HG03342 (cell line): ENCODE data around the gene CHRM5.
"Not testable (repeated sequence)": the region's sequence is repeated elsewhere in the genome, so short reads cannot be mapped to it uniquely, and the experiment has no call there.

Source experiments
- ATAC-seq: cut with Tn5 transposase; IDR thresholded peaks from one replicate; pipeline ENCODE4 v1.9.1; 2021; ENCODE audit warnings: mild to moderate bottlenecking, moderate library complexity; ENCODE audit not compliant: unreplicated experiment

CHRM5 gene

GRCh38 chr15:34038023-34038870 lies 70.0 kb downstream of the CHRM5 start:
- peak; percentile 71 for ATAC-seq

DNA sequence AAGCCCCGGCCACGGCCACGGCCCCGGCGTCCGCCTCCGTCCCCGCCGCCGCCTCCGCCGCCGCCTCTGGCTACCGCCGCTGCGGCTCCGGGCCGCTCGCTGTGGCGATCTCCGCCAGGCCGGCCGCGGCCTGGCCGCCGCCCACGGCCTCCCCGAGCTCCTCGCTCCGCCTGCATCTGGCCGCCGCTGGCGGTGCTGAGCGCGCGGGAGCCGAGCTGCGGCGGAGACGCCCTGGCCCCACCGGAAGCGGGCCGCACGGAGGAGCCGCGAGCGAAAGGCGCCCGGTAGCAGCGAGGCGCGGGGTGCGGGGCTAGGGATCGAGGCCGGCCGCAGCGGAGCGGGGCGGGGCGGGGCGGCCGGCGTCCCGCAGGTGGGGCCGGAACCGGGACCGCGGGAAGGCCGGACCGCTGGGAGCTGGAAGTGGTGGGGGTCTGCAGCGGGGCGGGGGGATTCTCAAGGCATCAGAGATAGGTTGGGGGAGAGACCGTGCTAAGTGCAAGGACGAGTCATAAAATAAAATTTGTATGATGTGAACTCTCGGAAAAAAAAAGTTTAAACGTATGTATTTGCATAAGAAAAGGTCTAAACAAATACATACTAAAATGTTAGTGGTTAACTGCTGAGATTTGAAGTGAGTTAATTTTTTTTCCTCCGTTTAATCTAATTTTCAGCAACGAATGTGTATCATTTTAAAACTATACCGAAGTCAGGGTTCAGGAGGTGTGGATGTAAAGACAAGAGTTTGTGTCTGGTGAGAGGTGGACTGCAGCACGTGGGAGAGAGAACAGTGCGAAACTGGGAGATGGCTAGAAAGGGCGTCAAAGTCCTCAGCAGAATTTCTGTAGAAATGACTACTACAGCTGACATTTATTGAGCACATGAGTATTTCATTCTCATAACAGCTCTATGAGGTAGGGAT lies 70.8 kb downstream of the CHRM5 start, which contains the start of gene AVEN:
TSS of gene AVEN (minus strand) at position 334 of the 919 bp plus-strand sequence. CDS start at position 176, 158 bp downstream.
- ATAC-seq, result peak; percentile 38

DNA sequence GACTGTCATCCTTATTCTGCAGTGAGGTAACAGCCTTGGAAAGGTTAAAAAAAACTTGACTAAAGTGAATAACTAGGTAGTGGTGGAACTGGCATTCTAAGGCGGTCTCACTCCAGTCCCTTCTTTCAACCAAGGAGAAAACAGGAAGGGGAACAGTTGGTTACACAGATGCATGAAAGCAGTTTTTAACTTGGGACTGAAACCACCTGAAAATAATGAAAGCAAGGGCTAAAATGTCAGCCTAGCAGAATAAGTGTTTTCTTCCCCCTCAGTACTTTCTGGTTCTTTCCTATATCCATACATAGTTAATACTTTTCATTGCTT lies 71.5 kb downstream of the CHRM5 start:
- ATAC-seq, result no peak

DNA sequence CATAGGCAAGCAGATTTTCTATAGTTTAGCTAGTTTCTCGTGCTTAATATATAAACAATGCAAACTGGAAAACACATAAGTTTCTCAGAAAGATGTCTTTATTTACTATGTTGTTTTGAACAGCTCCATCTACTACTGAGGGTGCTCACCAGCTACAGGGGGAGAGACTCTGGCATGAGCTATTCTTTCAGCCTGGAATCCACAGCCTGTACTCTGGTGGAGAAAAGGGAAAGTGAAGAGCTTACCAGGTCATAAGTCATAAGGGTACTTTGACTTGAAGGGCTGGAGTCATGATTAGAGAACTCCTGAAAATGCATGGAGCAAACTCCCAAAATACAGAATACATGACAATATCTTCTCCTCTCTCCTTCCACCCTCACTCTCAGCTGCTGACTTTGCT lies 75.1 kb downstream of the CHRM5 start:
- ATAC-seq, result no peak

DNA sequence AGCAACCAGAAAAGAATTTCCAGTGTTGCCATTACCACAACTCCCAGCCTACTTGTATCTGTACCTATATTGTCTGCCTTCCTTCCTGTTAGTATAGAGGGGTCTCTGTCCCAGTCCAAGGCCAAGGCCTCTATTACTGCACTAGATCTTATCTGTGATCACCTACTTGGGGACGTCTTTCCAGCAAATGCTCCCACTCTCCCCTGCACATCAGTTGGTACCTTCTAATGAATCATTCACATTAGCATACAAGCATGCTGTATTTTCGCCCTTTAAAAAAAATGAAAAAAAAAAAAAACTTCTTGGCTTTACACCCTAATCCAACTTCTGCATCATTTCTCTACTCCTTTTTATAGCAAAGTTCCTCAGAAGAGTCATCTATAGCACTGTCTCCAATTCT lies 75.5 kb downstream of the CHRM5 start:
- no peak for ATAC-seq

GRCh38 chr15:34046471-34047145 lies 78.3 kb downstream of the CHRM5 start:
- ATAC-seq, result no peak

GRCh38 chr15:34047893-34048775 lies 79.8 kb downstream of the CHRM5 start:
- no peak for ATAC-seq

DNA sequence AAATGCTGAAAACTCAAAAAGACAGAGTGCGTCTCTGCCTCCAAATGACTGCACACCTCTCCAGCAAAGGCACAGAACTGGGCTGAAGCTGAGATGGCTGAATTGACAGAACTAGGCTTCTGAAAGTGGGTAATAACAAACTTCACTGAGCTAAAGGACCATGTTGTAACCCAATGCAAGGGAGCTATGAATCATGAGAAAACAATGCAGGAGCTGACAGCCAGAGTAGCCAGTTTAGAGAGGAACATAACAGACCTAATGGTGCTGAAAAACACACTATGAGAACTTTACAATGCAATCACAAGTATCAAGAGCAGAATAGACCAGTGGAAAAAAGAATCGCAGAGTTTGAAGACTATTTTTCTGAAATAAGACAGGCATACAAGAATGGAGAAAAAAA lies 80.8 kb downstream of the CHRM5 start:
- ATAC-seq, result no peak

GRCh38 chr15:34050385-34050784 lies 82.1 kb downstream of the CHRM5 start:
- ATAC-seq, result not testable (repeated sequence)

GRCh38 chr15:34054081-34054707 lies 85.9 kb downstream of the CHRM5 start:
- ATAC-seq, result no peak

- no peak for ATAC-seq
Observed at GRCh38 chr15:34055868-34056595, 87.7 kb downstream of the CHRM5 start.

DNA sequence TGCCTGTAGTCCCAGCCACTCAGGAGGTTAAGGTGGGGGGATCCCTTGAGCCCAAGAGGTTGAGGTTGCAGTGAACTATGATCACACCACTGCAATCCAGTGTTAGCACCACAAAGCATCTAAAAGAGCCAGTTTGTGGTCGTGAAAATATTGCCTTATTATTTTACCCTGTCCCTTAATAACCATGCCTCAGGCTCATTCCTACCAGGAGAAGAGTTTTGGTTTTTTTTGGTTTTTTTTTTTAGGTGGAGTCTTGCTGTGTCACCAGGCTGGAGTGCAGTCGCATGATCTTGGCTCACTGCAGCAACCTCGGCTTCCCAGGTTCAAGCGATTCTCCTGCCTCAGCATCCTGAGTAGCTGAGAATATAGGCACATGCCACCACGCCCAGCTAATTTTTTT lies 88.6 kb downstream of the CHRM5 start:
- no peak for ATAC-seq

DNA sequence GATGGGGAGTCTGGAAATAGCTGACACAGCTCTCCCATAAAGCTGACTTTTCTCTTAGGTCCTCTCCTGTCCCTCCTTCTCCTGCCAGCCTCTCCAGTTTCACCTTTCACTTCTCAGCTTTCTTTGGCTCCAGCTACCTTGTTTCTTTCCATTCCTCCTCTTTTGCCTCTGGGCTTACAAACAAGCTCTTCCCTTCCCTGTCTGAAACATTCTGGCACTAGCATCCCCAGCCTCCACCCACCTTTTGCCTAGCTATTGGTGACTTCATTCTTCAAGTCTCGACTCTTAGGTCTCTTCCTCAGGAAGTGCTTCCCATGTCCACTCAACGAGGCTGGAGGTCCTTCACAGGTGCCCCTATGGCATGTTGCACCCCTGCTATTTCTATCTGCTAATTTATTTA lies 91.2 kb downstream of the CHRM5 start:
- no peak for ATAC-seq

DNA sequence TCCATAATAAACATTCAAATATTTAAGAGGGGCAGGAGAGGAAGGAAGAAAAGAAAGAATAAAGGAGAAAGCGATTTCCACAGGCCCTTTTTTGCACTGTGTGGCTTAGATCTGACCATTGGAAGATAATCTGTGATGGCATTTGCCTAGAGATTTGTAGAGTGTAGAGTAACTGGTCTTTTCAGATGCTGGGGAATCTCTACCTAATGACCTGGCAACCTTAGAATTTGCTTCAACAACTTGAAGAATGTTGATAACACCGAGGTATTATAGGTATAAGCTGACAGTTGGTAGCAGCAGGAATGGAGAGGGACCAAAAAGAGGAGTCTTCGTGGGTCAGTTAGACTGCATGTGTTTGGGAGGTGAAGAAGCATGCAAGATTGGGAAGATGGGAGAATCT lies 91.6 kb downstream of the CHRM5 start:
- no peak for ATAC-seq

- ATAC-seq, result no peak
Observed at GRCh38 chr15:34064438-34064837, 96.1 kb downstream of the CHRM5 start.

DNA sequence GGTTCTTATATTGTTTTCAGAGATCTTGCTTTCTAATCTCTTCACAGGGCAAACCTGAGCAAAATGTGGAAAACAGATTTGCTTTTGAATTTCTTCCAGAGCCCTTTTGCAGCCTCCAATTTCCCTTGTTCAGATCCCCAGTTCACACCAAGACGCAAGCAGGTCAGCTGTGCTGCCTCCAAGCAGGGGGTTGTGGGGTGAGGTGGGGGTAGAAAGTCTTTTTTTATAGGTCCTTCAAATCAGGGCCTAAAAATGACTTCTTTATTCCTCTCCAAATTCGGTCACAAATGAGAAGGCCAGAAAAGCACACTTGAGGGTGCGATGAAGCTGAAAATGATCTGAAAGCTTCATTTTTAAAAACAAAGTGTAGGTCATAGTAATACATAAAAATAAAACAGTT lies 97.0 kb downstream of the CHRM5 start:
- ATAC-seq, result no peak

- no peak for ATAC-seq
Observed at GRCh38 chr15:34065941-34066340, 97.6 kb downstream of the CHRM5 start.

GRCh38 chr15:34070003-34070402 lies 101.7 kb downstream of the CHRM5 start:
- no peak for ATAC-seq

DNA sequence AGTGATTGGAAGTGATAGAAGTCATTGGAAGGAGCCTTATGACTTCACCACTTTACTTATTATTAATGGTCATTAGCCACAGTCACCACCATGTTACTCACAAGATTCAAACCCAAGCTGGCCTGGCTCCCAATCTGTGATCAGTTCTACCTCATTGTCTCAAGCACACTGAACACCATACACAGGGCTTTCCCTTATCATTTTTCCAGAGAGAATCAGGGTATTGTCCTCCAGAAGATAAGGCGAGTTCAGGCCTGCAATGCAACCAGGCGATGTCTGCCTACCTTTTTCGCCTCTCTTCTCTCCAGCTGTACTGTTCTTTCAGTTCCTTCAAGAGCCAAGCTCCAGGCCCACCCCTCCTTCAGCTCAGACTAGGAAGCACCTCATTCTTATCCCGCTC lies 108.5 kb downstream of the CHRM5 start:
- no peak for ATAC-seq
